ENCODE data around the gene HM13. TPM values are rescaled to one million over a fixed set of nuclear protein-coding genes. Genes with fewer than 3 reads are reported as not detected.

The HM13 gene
- polyA plus RNA-seq, 2 of the 4 experiments (the other 2 are of a cell fraction), result 164 to 178 TPM

- TF ChIP-seq HMGXB4 (CRISPR knock-in tag; IDR thresholded peaks at IDR 0.05; ENCODE audit: borderline replicate concordance), result 0 out of 2 replicates have a peak, but pooled peaks have one; percentile 12
- TF ChIP-seq BHLHE40 (IDR thresholded peaks at IDR 0.05; ENCODE audit: low read depth, low read length), result peak; percentile 41; the same call in 1 of the 2 replicates
- no peak for TF ChIP-seq ESRRA (IDR thresholded peaks at IDR 0.05; ENCODE audit: borderline replicate concordance, low read length)
- TF ChIP-seq JUN (IDR thresholded peaks at IDR 0.05), result peak in 1 of 2 experiments; percentile 52; a peak in 2 of 5 replicates
- TF ChIP-seq EP300 (IDR thresholded peaks at IDR 0.05), result peak; percentile 53 to 86; a peak in 2 of 5 replicates
- TF ChIP-seq PBX3 (IDR thresholded peaks at IDR 0.05), result peak; percentile 54; the same call in 1 of the 2 replicates
- no peak for TF ChIP-seq ELK1 (IDR thresholded peaks at IDR 0.05; ENCODE audit: low read depth, low read length)
- TF ChIP-seq CHD2 (IDR thresholded peaks at IDR 0.05; ENCODE audit: low read length, partially characterized antibody), result no peak
- no peak for TF ChIP-seq MAFK (IDR thresholded peaks at IDR 0.05; ENCODE audit: partially characterized antibody)
- TF ChIP-seq MAZ (IDR thresholded peaks at IDR 0.05; ENCODE audit: borderline replicate concordance, low read depth, low read length), result peak; percentile 63; the same call in 1 of the 2 replicates
- peak; percentile 89 for TF ChIP-seq MAX (IDR thresholded peaks at IDR 0.05)
- TF ChIP-seq EHF (CRISPR knock-in tag; IDR thresholded peaks at IDR 0.05), result peak; percentile 25; the same call in 1 of the 2 replicates
- TF ChIP-seq FOSL2 (IDR thresholded peaks at IDR 0.05), result no peak
- TF ChIP-seq FOSL2 (CRISPR knock-in tag; IDR thresholded peaks at IDR 0.05), result peak; percentile 86
- TF ChIP-seq HES2 (IDR thresholded peaks at IDR 0.05), result no peak
- TF ChIP-seq NR3C1 (IDR thresholded peaks at IDR 0.05), result no peak
- peak; percentile 90 for TF ChIP-seq POLR2A (IDR thresholded peaks at IDR 0.05; ENCODE audit: low read length)
- TF ChIP-seq CEBPB (IDR thresholded peaks at IDR 0.05), result peak in 1 of 2 experiments; percentile 54; a peak in 1 of 4 replicates
- peak; percentile 50 for TF ChIP-seq TFCP2L1 (CRISPR knock-in tag; IDR thresholded peaks at IDR 0.05)
- no peak for TF ChIP-seq HOXA7 (CRISPR knock-in tag; IDR thresholded peaks at IDR 0.05)
- TF ChIP-seq FOSB (CRISPR knock-in tag; IDR thresholded peaks at IDR 0.05), result no peak
- TF ChIP-seq MYC (IDR thresholded peaks at IDR 0.05; ENCODE audit: borderline replicate concordance, low read length), result peak; percentile 25; the same call in 1 of the 2 replicates
- TF ChIP-seq HOXB13 (CRISPR knock-in tag; IDR thresholded peaks at IDR 0.05; ENCODE audit: low read depth), result peak; percentile 27; the same call in 1 of the 2 replicates
- TF ChIP-seq CBX2 (IDR thresholded peaks at IDR 0.05; ENCODE audit: borderline replicate concordance, low read depth), result no peak
- TF ChIP-seq ZFP36 (IDR thresholded peaks at IDR 0.05; ENCODE audit: borderline replicate concordance, partially characterized antibody), result peak; percentile 71
Observed at GRCh38 chr20:31603822-31604566, 89.8 kb downstream of the HM13 start (continued).

All from A549 (cell line).